HTERT RPE-1 (cell line): ENCODE data around the gene PXDN.

ENCODE experiments used
- in situ Hi-C: fragments of 300-500 bp; cut with MboI; formaldehyde crosslinking; loops from 4 replicates; pipeline ENCODE4 v1.14.3; 2020; ENCODE audit warnings: low sequenced_read_pairs

PXDN gene

GRCh38 chr2:1756456-1756855 is 12.1 kb upstream of the PXDN start:
- in situ Hi-C loops: no loop called here

- in situ Hi-C loops: no loop called here
Observed at GRCh38 chr2:1755436-1756191, 11.3 kb upstream of the PXDN start.

DNA sequence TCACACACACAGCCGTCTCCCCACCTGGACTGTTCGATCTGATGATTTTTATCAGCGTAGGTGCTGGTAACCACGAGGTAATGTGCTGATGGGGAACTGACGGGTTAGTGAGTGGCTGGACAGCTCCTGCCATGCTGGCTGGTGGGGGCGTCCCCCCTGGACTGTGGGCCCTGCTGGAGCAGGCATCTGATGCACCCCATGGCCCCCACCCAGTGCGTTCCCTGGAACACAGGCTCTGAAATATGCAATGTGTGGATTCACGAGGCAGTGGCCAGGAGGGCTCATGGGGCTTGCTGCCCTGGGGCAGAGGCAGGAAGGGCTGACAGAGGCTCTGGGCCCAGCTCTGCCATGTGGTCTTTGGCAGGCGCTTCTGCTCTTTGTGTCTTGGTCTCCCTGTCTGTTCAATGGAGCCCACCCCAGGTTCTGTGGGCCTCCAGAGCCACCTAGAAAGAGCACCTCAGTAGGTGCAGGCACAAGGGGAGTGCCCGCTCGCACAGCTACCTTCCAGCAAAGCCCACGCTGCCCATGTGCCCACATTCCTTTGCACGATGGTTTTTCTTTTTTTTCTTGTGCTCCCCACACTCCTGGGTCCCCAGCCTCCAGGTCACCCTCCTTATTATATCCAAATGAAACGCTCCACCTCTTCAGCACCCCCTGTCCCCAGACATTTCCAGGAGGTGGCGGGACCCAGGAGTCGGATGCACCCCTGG is 10.3 kb upstream of the PXDN start:
- in situ Hi-C loops: no loop called here

- in situ Hi-C loops: no loop called here
Observed at GRCh38 chr2:1754046-1754445, 9.7 kb upstream of the PXDN start.

DNA sequence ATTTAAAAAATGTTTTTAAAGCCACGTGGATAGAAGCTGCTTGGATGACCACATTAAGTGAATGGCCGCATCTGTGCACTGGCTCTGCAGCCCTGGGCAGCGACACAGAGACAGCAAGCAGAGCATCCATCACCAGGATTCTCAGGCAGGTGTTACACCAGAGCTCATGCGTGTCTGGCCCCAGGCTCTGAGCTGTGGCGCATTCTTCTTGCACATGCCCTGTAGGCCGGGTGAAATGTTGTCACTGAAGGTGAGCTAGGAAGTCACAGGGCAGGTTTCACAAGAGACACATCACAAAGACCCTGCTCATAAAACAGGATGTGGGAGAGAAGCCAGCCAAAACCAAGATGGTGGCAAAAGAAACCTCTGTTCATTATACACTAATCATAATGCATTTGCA is 8.4 kb upstream of the PXDN start:
- in situ Hi-C loops: no loop called here

GRCh38 chr2:1751767-1752725 is 7.7 kb upstream of the PXDN start:
- in situ Hi-C loops: no loop called here

GRCh38 chr2:1750933-1751766 is 6.8 kb upstream of the PXDN start:
- in situ Hi-C loops: no loop called here

DNA sequence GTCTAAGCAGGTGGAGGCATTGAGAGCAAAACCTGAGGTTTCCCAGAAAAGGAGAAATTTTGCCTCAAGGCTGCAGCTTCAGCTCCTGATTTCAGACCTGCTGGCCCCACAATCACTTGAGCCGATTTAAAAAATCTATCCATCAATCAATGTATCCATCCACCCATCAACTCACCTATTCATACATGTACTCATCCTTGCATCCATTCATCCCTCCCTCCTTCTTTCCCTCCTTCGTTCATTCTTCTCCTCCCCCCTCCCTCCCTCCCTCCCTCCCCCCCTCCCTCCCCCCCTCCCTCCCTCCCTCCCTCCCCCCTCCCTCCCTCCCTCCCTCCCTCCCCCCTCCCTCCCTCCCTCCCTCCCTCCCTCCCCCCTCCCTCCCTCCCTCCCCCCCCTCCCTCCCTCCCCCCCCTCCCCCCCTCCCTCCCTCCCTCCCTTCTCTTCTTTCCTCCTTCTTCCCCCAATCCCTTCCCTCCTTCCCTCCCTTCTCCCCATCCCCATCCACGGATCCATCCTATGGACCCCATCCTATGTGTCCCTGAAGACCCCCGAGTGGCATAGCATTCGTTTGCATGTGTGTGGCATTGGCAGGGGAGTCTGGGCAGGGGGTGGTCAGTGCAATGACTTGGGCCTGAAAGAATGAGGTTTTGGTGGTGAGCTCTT is 6.1 kb upstream of the PXDN start:
- in situ Hi-C loops: no loop called here

DNA sequence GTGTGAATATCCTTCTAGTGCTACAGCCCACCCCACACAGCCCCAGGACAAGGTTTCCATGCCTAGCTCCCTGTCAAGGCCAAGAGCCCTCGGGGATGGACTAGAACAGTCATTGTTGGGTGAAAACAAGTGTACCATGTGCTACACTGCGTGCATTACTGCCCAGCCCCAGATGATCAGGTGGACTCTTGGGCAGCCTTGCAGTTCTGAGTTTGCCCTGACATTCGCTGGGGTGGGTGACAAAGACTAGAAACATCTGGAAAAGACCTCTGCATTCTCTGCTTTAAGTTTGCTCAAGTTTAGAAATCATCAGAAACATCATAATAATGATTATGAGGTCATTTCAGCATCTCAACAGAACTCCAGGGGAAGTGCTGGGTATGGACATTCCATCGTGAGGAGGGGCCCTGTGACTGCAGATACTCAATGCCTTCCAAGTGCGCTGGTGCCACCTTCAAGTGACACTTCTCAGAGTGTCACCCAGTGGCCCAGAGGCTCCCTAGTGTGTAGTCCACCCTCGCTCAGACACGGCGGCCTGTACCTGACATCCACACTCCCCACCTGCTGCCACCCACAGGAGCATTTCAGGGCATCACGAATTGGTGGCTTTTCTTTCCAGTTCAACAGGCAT is 5.3 kb upstream of the PXDN start:
- in situ Hi-C loops: no loop called here

- in situ Hi-C loops: no loop called here
Observed at GRCh38 chr2:1748741-1749488, 4.6 kb upstream of the PXDN start.

GRCh38 chr2:1748176-1748740 is 3.9 kb upstream of the PXDN start:
- in situ Hi-C loops: no loop called here

- in situ Hi-C loops: no loop called here
Observed at GRCh38 chr2:1747065-1747941, 3.0 kb upstream of the PXDN start.

DNA sequence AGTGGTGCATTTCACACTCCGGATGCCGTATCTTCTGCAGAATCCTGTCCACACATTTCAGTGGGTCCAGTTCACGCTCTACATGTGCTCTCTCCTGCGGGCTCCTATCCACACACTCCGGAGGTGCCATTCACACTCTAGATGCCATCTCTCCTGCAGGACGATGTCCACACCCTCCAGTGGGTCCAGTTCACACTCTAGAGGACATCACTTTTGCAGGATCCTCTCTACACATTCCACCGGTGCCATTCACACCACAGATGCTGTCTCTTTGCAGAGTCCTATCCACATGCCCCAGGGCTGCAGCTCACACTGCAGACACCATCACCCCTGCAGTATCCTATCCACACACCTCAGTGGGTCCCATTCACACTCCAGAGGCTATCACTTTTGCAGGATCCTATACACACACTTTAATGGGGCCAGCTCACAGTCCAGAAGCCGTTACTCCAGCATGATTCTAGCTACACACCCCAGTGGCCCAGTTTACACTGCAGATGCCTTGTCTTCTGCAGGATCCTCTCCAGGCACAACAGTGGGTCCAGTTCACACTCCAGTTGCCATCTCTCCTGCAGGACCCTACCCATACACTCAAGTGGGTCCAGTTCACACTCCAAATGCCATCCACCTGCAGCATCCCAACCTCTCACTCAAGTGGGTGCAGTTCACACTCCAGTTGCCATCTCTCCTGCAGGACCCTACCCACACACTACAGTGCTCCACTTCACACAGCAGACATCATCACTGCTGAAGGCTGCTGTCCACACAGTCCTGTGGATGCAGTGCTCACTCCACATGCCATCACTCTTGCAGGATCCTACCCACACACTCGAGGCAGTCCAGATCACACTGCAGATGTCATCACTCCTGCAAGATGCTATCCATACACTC is 2.1 kb upstream of the PXDN start:
- in situ Hi-C loops: no loop called here

- in situ Hi-C loops: no loop called here
Observed at GRCh38 chr2:1745171-1746023, 1.1 kb upstream of the PXDN start.

DNA sequence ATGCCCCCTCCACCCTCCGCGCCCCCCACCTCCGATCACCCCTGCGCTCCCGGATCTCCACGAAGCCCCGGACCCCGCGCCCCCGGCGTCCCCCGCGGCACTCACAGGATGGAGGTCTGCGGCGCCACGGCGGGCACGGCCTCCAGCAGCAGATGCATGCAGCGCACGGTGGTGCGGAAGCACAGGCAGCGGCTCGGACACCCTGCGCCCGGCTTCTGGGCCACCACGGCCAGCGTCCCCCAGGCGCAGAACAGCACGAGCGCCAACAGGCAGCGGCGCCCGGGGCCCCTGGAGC is 217 bp downstream of the PXDN start:
- in situ Hi-C loops: no loop called here
